GM19328 (cell line): ENCODE data around the gene DMP1.
"Not testable (repeated sequence)": the region's sequence is repeated elsewhere in the genome, so short reads cannot be mapped to it uniquely, and the experiment has no call there.

Experiments used
- ATAC-seq: cut with Tn5 transposase; IDR thresholded peaks from one replicate; pipeline ENCODE4 v1.9.1; 2021; ENCODE audit warnings: mild to moderate bottlenecking, moderate library complexity; ENCODE audit not compliant: unreplicated experiment

Gene DMP1

DNA sequence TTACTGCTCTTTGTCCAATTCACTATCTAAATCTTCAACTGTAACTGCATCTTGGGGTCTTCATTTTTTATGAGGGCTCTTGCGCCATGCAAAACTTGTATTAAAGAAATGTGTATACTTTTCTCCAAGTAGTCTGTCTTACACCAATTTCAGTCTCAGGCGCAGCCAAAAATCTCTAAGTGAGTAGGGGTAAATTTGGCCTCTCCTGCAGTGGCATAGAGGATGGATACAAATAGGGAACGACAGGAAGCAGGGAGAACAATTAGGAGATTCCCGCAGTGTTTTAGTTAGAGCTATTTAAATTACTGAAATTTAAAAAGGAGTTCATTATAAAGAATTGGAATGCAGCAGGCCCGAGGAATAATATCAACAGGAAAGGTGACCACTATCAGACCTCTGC is 30.2 kb downstream of the DMP1 start:
- no peak for ATAC-seq

DNA sequence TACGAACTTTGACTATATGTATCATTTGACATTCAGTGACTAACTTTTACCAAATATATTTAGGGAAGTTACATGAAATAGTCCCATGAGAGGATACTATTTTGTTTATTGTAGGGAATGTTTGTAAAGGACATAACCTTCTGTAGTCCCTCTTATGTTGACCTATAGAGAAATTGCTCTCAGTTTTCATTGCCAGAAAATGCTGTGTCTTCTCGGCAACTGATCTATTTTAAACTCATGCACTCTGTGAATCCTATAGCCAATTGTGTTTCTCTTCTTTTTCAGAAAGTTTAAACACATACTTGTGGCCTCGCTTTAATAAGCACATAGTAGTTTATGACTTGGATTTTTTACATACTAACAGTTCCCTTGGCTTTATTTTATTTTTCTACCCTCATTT is 38.2 kb downstream of the DMP1 start:
- no peak for ATAC-seq

DNA sequence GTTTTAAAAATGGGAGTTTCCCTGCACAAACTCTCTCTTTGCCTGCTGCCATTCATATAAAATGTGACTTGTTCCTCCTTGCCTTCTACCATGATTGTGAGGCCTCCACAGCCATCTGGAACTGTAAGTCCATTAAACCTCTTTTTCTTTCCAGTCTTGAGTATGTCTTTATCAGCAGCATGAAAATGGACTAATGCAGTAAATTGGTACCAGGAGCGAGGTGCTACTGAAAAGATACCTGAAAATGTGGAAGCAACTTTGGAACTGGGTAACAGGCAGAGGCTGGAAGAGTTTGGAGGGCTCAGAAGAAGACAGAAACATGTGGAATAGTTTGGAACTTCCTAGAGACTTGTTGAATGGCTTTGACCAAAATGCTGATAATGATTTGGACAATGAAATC is 40.9 kb downstream of the DMP1 start:
- not testable (repeated sequence) for ATAC-seq

DNA sequence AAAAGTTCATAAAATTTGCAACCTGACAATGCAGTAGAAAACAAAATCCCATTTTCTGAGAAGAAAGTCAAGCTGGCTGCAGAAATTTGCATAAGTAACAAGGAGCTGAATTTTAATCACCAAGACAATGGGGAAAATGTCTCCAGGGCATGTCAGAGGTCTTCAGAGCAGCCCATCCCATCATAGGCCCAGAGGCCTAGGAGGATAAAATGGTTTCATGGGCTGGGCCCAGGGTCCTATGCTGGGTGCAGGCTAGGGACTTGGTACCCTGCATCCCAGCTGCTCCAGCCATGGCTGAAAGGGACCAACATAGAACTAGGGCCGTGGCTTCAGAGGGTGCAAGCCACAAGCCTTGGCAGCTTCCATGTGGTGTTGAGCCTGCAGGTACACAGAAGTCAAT is 42.0 kb downstream of the DMP1 start:
- not testable (repeated sequence) for ATAC-seq

DNA sequence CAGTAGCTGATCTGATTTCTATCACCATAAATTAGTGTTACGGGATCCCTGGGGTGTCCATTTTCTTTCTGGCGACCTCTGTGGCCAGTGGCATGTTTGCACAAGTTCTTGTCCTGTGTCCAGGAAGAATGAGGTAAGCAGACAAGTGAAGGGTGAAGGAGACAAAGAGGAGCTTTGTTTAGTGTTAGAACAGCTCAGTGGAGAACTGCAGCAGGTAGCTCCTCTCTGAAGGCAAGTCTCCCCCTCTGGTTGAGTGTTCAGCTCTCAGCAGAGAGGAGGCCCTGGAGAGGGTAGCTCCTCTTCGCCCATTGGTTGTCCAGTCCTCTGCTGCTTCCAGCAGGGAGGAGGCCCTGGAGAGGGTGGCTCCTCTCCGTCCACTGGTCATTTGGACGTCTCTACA is 47.2 kb downstream of the DMP1 start:
- ATAC-seq = no peak

DNA sequence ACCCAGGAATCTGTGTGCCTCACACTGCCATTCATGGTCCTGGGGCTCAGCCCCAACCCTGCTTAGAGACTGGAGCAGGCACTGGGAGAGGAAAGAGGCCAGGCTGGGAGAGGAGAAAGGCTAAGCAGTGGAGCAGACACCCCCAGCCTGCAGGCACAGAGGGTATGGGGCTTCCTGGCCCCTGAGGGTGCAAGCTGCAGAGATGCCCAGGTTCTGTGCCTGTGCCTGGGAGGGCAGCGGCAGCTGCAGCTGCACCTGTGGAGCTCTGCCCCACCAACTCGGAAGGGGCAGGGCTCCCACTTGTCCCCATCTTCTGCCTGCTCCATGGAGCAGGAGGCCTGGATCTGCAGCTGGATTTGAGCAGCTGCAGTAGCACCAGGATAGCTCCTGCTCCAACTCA is 47.9 kb downstream of the DMP1 start:
- no peak for ATAC-seq

DNA sequence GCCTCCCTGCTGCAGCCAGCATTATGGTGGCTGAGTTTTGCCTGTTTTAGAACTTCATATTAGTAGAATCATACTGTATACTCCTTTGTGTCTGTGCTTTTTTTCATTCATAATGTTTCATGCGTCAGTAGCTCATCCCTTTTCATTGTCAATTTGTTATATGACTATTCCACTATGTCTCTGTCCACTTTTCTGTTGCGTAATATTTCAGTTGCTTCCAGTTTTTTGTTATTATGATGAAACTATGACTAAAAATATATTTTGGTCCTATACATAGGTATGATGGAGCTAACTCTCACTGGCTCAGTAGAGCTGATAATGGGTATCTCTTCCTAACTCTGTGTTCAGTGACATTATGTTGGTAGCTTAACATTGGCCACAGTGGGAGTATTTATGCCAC is 48.3 kb downstream of the DMP1 start:
- no peak for ATAC-seq

DNA sequence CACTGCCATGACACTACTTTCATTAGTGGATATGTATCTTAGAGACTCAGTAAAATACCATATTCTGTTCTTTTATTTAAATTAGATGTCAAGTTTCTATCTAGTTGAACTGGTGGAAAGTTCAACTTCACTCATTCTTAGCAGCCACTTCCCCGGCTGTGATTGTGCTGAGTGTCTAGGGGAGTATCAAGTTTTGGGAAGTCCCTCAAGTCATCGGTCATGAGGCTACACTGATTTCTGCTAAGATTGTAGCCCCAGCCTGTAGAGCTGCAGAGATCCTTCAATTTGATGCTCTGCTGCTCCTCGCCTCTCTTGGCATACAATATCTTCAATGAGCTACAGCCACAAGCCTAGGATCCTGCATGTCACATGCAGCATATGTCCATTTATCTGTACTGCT is 53.9 kb downstream of the DMP1 start:
- ATAC-seq = no peak

DNA sequence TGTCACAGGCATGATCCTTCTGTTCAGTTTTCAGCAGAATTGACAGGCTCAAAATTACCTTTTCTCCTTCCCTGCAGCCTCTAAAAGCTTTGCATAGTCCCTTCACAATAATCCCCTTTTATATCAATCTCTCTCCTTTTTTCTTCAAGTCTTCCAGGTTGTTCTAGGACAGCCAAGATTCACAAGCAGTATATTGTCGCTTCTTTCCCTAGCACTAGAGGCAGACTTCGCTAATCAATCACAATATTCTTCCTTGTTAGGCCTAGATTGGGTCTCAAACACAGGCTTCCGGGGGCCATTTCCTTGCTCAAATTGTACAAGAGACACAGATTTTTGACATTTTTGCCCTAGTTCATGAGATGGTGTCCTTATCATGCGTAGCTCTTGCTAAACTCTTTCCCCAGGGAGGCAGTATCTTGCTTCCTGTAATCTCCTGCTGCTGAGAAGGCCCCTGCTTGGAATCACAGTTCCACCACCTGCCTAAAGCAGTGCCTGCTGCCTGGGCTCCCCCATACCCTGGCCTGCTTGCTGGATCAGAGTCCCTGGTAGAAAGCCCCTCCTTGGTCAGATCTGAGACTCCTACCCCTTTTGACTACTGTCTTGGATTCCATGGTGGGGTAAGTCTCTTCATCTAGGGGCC is 57.3 kb downstream of the DMP1 start:
- no peak for ATAC-seq
